Adipocyte (in vitro differentiated cells): ENCODE measurements around the gene AMHR2.
"Not testable (repeated sequence)": the region's sequence is repeated elsewhere in the genome, so short reads cannot be mapped to it uniquely, and the experiment has no call there.

Source experiments
- DNase-seq: peaks from one replicate; pipeline ENCODE4 v3.0.0-alpha.2; 2015; ENCODE audit warnings: low read depth
- H3K27me3 ChIP-seq: replicated peaks from 2 replicates; pipeline ENCODE4 v1.7.0; 2013; ENCODE audit warnings: mild to moderate bottlenecking, low read length, moderate library complexity; ENCODE audit not compliant: control insufficient read depth, insufficient read depth
- H3K36me3 ChIP-seq: 2 replicates; pipeline ENCODE4 v1.7.0; 2013; ENCODE audit warnings: low read length, mild to moderate bottlenecking, moderate library complexity; ENCODE audit not compliant: control insufficient read depth, insufficient read depth, severe bottlenecking
- H3K4me1 ChIP-seq: 2 replicates; pipeline ENCODE4 v1.7.0; 2013; ENCODE audit warnings: mild to moderate bottlenecking, low read length, moderate library complexity; ENCODE audit not compliant: control insufficient read depth, insufficient read depth
- H3K4me3 ChIP-seq: 2 replicates; pipeline ENCODE4 v1.7.0; 2013; ENCODE audit warnings: mild to moderate bottlenecking, low read length, moderate library complexity
- H3K9ac ChIP-seq: 2 replicates; pipeline ENCODE4 v1.7.0; 2013; ENCODE audit warnings: mild to moderate bottlenecking, low read length, moderate library complexity
- H3K9me3 ChIP-seq: 2 replicates; pipeline ENCODE4 v1.7.0; 2013; ENCODE audit warnings: mild to moderate bottlenecking, low read length, moderate library complexity; ENCODE audit not compliant: control insufficient read depth

The AMHR2 gene

DNA sequence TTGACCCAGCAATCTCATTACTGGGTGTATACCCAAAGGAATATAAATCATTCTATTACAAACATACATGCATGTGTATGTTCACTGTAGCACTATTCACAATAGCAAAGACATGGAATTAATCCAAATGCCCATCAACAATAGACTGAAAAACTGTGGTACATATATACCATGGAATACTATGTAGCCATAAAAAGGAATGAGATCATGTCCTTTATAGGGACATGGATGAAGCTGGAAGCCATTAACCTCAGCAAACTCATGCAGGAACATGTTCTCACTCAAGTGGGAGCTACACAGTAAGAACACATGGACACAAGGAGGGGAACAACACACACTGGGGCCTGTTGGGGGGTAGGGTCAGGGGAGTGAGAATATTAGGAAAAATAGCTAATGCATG lies 15.9 kb downstream of the AMHR2 start:
- not testable (repeated sequence) for DNase-seq, H3K9me3 ChIP-seq

DNA sequence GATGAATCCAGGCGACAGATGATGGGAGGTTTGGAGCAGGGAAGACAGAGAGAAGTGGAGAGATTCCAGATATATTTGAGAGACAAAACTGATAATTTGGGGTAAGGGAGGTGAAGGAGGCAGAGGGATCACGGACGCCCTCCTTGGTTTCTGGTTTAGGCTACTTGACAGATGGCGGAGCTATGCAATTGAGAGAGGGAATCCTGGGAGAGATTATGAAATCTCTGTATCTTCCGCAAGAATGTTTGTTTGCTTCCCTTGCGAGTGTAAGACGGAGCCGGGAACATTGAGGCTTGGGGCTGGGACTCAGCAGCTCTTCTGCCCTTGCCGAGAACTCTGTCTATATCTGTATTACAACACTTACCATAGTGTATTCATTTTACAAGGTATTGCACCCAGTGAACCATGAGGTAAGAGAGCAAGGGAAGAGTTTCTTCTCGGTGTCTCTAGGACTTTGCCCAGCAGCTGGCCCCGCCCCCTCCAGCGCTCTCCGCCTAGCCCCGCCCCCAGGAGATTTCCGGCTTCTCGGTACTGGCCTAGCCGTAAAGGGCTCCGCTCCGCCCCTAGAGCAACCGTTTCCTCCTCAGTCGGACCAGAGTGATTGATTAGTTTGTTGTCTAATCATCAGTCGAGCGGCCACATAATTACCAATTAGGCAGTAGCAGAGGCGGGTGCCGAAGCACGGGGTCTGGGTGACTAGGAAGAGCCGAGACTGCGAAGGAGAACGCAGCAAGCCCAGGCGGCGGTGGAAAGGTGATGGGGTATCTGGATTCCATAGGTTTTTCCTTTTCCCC lies 17.6 kb downstream of the AMHR2 start, which contains the start of gene PRR13:
TSS of gene PRR13 (plus strand) at position 695 of the 794 bp plus-strand sequence. CDS start 981 bp downstream, outside the sequence.
- Histone ChIP-seq H3K36me3 (peaks cover 22% of the 10 kb centered on the region), H3K9ac (peak within 1 kb of the TSS; percentile 97), H3K4me3 (peak within 1 kb of the TSS; percentile 97), H3K9me3 (no peaks in the 10 kb centered on the region), H3K27me3 (no peaks in the 10 kb centered on the region), H3K4me1 (peaks cover 16% of the 10 kb centered on the region)
- peak; percentile 100 for DNase-seq

More for the DNA sequence above, 15.9 kb downstream of the AMHR2 start:
- H3K4me1 ChIP-seq = peaks cover 12% of the 10 kb centered on the region
- H3K4me3 ChIP-seq, H3K36me3 ChIP-seq, H3K9ac ChIP-seq, H3K27me3 ChIP-seq: not testable (repeated sequence)

DNA sequence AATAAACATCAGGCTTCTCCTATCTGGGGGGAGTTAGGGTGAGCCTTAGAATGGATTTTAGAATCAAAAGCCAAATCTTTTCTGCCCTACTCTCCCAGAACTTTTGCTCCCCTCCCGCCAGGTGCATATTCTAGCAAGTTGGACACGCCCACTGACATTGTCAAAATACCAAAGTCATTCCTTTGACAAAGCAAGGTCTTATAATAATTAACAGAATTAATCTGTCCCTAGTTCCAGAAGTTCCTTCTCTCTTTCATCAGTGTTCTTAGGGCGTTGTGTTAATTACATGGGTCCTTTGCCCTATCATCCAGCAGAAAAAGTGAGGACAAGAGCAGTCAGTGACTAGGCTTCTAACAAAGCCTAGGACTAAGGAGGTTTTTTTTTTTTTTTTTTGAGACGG lies 20.3 kb downstream of the AMHR2 start:
- H3K27me3 ChIP-seq = no peaks in the 10 kb centered on the region
- no peak for DNase-seq
- H3K9ac ChIP-seq = no peak overlapping the region
- peaks cover 41% of the 10 kb centered on the region for H3K36me3 ChIP-seq
- H3K4me3 ChIP-seq = no peak overlapping the region
- peaks cover 16% of the 10 kb centered on the region for H3K4me1 ChIP-seq
- H3K9me3 ChIP-seq = no peaks in the 10 kb centered on the region

DNA sequence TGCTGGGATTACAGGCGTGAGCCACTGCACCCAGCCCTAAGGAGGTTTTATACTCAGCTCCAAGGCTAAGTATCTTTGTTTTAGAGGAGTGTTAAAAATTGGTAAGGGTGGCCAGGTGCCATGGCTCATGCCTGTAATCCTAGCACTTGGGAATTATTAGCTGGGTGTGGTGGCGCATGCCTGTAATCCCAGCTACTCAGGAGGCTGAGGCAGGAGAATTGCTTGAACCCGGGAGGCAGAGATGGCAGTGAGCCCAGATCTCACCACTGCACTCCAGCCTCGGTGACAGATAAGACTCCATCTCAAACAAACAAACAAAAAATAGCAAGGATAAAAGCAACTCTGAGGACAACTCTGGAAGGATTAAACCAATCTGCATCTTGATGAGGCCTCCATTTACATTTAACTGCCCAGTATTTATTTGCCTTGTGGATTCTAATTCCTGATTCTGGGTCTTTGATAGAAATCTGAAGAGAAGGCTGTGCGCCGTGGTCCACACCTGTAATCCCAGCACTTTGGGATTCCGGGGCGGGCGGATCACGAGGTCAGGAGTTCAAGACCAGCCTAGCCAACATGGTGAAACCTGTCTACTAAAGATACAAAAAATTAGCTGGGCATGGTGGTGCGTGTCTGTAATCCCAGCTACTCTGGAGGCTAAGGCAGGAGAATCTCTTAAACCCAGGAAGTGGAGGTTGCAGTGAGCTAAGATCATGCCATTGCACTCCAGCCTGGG lies 21.1 kb downstream of the AMHR2 start:
- Histone ChIP-seq H3K4me1 (peaks cover 16% of the 10 kb centered on the region), H3K36me3 (peaks cover 41% of the 10 kb centered on the region)
- DNase-seq, H3K9me3 ChIP-seq, H3K4me3 ChIP-seq, H3K9ac ChIP-seq, H3K27me3 ChIP-seq: not testable (repeated sequence)

DNA sequence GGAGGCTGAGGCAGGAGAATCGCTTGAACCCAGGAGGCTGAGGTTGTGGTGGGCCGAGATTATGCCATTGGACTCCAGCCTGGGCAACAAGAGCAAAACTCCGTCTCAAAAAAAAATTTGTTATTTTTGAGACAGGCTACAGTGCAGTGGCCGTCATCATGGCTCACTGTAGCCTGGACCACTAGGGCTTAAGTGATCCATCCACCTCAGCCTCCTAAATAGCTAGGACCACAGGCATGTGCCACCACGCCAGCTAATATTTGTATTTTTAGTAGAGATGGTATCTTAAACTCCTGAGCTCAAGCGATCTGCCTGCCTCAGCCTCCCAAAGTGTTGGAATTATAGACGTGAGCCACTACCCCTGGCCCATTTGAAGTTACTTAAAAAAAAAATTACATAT lies 27.3 kb downstream of the AMHR2 start:
- no peak for DNase-seq
- Histone ChIP-seq H3K27me3 (no peaks in the 10 kb centered on the region), H3K9me3 (no peaks in the 10 kb centered on the region), H3K9ac (no peak overlapping the region), H3K4me1 (peaks cover 22% of the 10 kb centered on the region), H3K4me3 (no peak overlapping the region), H3K36me3 (peaks cover 40% of the 10 kb centered on the region)

DNA sequence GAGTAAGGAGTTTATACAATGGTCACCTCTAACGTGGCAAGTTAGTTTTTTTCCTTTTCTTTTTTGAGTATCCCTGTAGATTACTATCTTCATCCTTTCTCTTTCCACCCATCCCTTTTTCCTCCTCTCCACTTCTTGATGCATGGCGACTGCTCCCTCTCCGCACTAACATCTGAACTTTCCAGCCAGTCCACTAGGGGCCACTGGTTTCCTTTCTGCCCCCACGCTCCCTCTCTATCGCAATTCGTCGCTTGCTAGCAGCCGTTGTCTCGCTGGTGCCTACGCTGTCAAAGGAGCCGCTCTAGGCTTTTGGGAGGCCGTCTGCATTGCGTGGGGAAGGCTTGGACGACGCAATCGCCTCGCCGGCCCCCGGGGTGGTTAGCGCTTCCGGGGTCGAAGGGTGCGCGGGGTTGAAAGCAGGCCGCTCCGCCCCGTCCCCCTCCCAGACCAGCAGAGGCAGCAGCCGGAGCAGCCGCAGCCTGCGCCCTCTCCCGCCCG lies 28.1 kb downstream of the AMHR2 start, which contains the start of gene PCBP2:
TSS of gene PCBP2 (plus strand) at position 442 of the 498 bp plus-strand sequence. CDS start 2,699 bp downstream, outside the sequence.
- Histone ChIP-seq H3K27me3 (no peaks in the 10 kb centered on the region), H3K4me1 (peaks cover 22% of the 10 kb centered on the region), H3K9me3 (no peaks in the 10 kb centered on the region), H3K36me3 (peaks cover 41% of the 10 kb centered on the region), H3K9ac (peak within 1 kb of the TSS; percentile 95), H3K4me3 (peak within 1 kb of the TSS; percentile 88)
- DNase-seq = peak; percentile 100

DNA sequence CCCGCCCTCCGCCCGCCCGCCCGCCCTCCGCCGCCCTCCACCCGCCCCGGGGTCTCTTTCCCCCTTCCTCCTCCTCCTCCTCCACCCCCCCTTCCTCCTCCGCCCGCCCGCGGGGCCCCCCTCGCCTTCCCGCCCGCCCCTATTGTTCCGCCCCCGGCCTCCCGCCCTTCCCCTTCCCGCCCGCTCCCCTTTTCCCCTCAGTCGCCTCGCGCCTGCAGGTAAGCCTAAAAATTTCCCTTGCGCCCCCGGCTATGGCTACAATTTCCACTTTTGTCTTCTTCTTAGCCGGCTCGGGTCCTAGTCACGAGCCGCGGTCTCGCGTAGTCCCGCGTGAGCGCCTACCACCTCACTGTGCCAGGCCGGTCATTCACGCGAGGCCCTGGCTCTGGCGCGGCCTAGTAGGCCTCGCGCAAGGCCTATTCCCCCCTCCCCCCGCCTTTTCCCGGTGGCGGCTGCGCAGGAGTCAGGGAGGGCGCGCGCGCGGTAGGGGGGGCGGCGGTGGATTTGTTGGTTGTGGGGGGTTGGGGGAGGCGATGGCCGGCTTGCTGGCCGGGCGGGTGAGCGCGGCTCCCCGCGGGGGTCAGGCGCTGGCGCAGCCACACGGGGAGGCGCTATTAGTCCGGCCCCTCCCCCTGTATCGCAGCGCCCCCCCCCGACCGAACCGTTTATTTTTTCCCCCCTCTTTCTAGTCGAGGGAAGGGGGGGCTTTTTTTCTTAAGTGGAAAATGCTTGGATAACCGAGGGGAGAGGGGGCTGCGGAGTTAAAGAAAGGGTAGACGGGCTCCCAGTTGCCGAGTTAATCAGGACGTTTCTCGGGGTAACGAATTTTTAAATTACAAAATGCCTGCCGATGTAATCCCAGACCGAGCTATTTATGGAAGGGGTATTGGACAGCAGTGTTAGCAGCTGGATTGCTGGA lies 28.8 kb downstream of the AMHR2 start:
- H3K4me1 ChIP-seq = peaks cover 22% of the 10 kb centered on the region
- DNase-seq = peak; percentile 94
- H3K9ac ChIP-seq = peak overlapping the region; percentile 95
- H3K36me3 ChIP-seq = peaks cover 45% of the 10 kb centered on the region
- H3K9me3 ChIP-seq = no peaks in the 10 kb centered on the region
- H3K4me3 ChIP-seq = peak overlapping the region; percentile 88
- H3K27me3 ChIP-seq = no peaks in the 10 kb centered on the region

DNA sequence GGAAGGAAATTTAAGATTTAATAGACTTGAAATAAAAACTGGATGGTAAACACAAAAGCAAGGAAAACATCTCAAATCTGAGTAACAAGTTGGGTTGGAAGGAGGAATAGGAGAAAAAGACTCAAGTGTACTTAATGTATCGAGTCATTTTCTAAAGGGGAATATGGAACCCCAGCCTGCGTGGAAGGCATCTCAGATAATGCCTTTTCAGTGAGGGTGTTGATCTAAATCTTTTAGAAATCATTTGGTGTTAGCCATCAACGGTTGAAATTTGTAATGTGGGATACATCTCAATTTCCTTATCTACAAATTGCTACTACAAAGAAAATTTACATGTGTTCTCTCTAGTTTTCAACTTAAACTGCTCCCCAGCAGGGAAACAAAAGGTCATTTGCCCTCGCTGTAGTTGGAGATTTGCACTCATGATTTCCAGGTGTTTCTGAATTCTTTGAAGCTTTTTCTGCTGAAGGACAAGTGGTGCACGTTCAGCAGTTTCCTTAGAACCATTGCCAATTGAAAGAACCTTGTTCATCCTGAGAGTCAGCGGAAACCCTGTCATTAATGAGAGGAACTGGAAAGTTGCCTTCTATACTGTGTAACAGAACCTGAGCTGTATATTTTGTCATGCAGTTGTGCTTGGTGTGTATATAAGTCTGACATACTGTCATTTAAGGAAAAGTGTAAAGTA lies 30.4 kb downstream of the AMHR2 start:
- DNase-seq = no peak
- Histone ChIP-seq H3K27me3 (no peaks in the 10 kb centered on the region), H3K36me3 (peaks cover 51% of the 10 kb centered on the region), H3K4me3 (peak overlapping the region; percentile 88), H3K4me1 (peaks cover 22% of the 10 kb centered on the region), H3K9me3 (no peaks in the 10 kb centered on the region), H3K9ac (peak overlapping the region; percentile 95)

DNA sequence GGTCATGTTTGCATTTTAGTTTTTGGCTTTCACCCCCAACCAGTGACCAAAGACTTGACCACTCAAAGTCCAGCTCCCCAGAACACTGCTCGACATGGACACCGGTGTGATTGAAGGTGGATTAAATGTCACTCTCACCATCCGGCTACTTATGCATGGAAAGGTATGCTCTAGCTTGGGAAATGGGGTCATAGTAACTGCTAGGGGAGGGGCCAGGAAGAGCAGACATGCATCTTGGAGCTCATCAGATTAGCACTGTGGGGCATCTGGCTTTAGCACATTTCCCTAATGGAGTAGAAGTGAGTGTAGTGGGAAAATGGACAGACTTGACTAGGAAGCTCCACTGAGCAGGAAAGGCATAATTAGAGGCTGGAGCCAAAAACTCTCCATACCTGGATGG lies 31.1 kb downstream of the AMHR2 start:
- peaks cover 57% of the 10 kb centered on the region for H3K36me3 ChIP-seq
- peaks cover 22% of the 10 kb centered on the region for H3K4me1 ChIP-seq
- DNase-seq = no peak
- peak overlapping the region; percentile 95 for H3K9ac ChIP-seq
- no peaks in the 10 kb centered on the region for H3K27me3 ChIP-seq
- peak overlapping the region; percentile 88 for H3K4me3 ChIP-seq
- no peaks in the 10 kb centered on the region for H3K9me3 ChIP-seq

DNA sequence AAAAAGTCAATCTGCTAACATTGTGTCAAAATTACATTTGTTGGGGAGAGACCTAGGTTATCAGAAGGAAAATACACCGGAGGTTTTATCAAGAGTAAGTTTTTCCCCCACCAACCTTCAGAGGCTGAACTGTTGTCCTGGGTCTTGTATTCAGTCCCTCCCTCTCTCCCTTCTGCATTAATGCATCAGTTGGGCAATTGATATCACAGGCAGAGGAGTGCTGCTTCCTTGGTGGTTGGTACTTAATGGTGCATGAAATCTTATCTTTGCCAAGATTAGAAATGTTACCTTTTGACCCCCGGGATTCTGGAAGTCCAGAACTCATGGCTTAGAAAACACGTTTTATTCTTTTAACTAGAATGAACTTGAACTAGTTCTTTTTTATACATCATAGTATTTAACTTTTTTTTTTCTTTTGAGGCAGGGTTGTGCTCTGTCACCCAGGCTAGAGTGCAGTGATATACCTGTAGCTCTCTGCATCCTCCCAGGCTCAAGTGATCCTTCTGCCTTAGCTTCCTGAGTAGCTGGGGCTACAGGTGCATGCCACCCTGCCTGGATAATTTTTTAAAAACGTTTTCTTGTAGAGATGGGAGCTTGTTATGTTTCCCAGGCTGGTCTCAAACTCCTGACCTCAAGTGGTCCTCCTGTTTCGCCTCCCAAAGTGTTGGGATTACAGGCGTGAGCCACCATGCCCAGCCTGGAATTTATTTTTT lies 33.2 kb downstream of the AMHR2 start:
- Histone ChIP-seq H3K36me3 (peaks cover 78% of the 10 kb centered on the region), H3K9me3 (no peaks in the 10 kb centered on the region), H3K27me3 (no peaks in the 10 kb centered on the region), H3K4me1 (peaks cover 30% of the 10 kb centered on the region), H3K4me3 (no peak overlapping the region), H3K9ac (no peak overlapping the region)
- no peak for DNase-seq
